Keratinocyte (primary cell): ENCODE results near the gene EEF2. TPM values are rescaled to one million over a fixed set of nuclear protein-coding genes. Genes with fewer than 3 reads are reported as not detected.
A peak's percentile ranks its signal among the peaks of the same experiment; 100 is the strongest.

Experiments used
- DNase-seq: peaks from one replicate; pipeline ENCODE4 v3.0.0-alpha.2; 2011; ENCODE audit warnings: low read depth, missing footprints, low spot score
- FAIRE-seq: peaks from 2 replicates; lab custom pipeline; 2011; peaks lifted over from hg19 to GRCh38; lab: Jason Lieb, UNC
- H2AFZ ChIP-seq: 2 replicates; pipeline ENCODE4 v1.6.0; 2012; ENCODE audit warnings: low read length, control low read depth, inconsistent platforms; ENCODE audit not compliant: control insufficient read depth
- H3K27ac ChIP-seq: 2 replicates; pipeline ENCODE4 v1.5.1; 2011; ENCODE audit warnings: low read length; ENCODE audit not compliant: control insufficient read depth, insufficient read depth
- H3K27me3 ChIP-seq: 3 replicates; pipeline ENCODE4 v1.6.0; 2011; ENCODE audit warnings: low read length; ENCODE audit not compliant: control insufficient read depth, insufficient read depth; ENCODE audit errors: extremely low read depth
- H3K36me3 ChIP-seq, 2 experiments: 2 replicates in 1 of 2; 3 replicates in 1 of 2; pipeline ENCODE4 v1.5.1; 2011; ENCODE audit warnings: low read length in 2 of 2, mild to moderate bottlenecking in 1 of 2; ENCODE audit not compliant: control insufficient read depth in 2 of 2, insufficient read depth in 2 of 2; ENCODE audit errors: extremely low read depth in 1 of 2
- H3K4me1 ChIP-seq: 3 replicates; pipeline ENCODE4 v1.5.1; 2011; ENCODE audit warnings: low read length; ENCODE audit not compliant: control insufficient read depth, insufficient read depth; ENCODE audit errors: extremely low read depth
- H3K4me2 ChIP-seq: 3 replicates; pipeline ENCODE4 v1.6.0; 2011; ENCODE audit warnings: low read depth, low read length; ENCODE audit not compliant: control insufficient read depth, insufficient read depth; ENCODE audit errors: extremely low read depth
- H3K4me3 ChIP-seq, 3 experiments: fragments of 200-600 bp in 1 of 3; sonication (generic) in 1 of 3; 2 replicates in 2 of 3; 3 replicates in 1 of 3; pipeline ENCODE4 v1.5.1; 2011 to 2016; ENCODE audit warnings: low read length in 3 of 3, mild to moderate bottlenecking in 3 of 3, control low read depth in 2 of 3, inconsistent platforms in 1 of 3, low read depth in 1 of 3, mixed read lengths in 1 of 3, mixed run types in 1 of 3, moderate library complexity in 1 of 3; ENCODE audit not compliant: control insufficient read depth in 2 of 3, insufficient read depth in 2 of 3; ENCODE audit errors: extremely low read depth in 1 of 3
- H3K79me2 ChIP-seq: 2 replicates; pipeline ENCODE4 v1.6.0; 2012; ENCODE audit warnings: low read length; ENCODE audit not compliant: control insufficient read depth, insufficient read depth
- H3K9ac ChIP-seq: 3 replicates; pipeline ENCODE4 v1.6.0; 2011; ENCODE audit warnings: low read length; ENCODE audit not compliant: control insufficient read depth, insufficient read depth; ENCODE audit errors: extremely low read depth
- H3K9me1 ChIP-seq: 3 replicates; pipeline ENCODE4 v1.6.0; 2011; ENCODE audit warnings: low read length; ENCODE audit not compliant: control insufficient read depth, insufficient read depth; ENCODE audit errors: extremely low read depth
- H3K9me3 ChIP-seq: 2 replicates; pipeline ENCODE4 v1.5.1; 2012; ENCODE audit warnings: low read depth, low read length; ENCODE audit not compliant: control insufficient read depth
- H4K20me1 ChIP-seq: 3 replicates; pipeline ENCODE4 v1.6.0; 2011; ENCODE audit warnings: low read length; ENCODE audit not compliant: control insufficient read depth, insufficient read depth; ENCODE audit errors: extremely low read depth
- CTCF ChIP-seq, 3 experiments: IDR thresholded peaks in 1 of 3; conservative IDR thresholded peaks in 1 of 3; optimal IDR thresholded peaks in 1 of 3; 2 replicates in 2 of 3; 3 replicates in 1 of 3; pipeline versions ENCODE3 to v1.5.1; 2011; ENCODE audit warnings: low read length in 3 of 3, mild to moderate bottlenecking in 3 of 3, moderate library complexity in 2 of 3, control low read depth in 1 of 3, inconsistent platforms in 1 of 3; ENCODE audit not compliant: insufficient read depth in 2 of 3; ENCODE audit errors: extremely low read depth in 1 of 3
- EZH2 ChIP-seq: IDR thresholded peaks from one replicate; pipeline ENCODE4 v1.6.1; 2012; ENCODE audit warnings: inconsistent platforms, mild to moderate bottlenecking, low read length, moderate library complexity
- dilution Hi-C: fragments of 300-500 bp; cut with MboI; formaldehyde crosslinking; loops from one replicate; pipeline ENCODE4 v1.7.0; 2020; ENCODE audit warnings: low sequenced_read_pairs; ENCODE audit not compliant: extremely low pct_ligation_motif_present
- polyA plus RNA-seq, 5 experiments: library from polyadenylated mRNA; depleted of rRNA in 3 of 5; stranded (reverse) in 3 of 5; stranded (forward) in 1 of 5; unstranded in 1 of 5; fragments of >200 nt; gene quantifications; 1 replicate in 1 of 5; 2 replicates in 3 of 5; 3 replicates in 1 of 5; pipeline versions ENCODE4 v1.2.1 to v1.2.3, GENCODE V29; 2011 to 2012; ENCODE audit warnings: missing spikeins in 2 of 5, low read depth in 1 of 5, low replicate concordance in 1 of 5

The EEF2 gene
- polyA plus RNA-seq, 1 donor (not counting 4 experiments of a cell fraction or from before 2014, with no cell fraction given) = 1,193 TPM

GRCh38 chr19:3979289-3979673 is 6.0 kb downstream of the EEF2 start:
- DNase-seq = peak; percentile 48
- no peaks in the 10 kb centered on the region for H3K27me3 ChIP-seq
- H3K36me3 ChIP-seq = peaks cover 80 to 85% of the 10 kb centered on the region in 2 experiments
- H3K4me1 ChIP-seq = peaks cover 18% of the 10 kb centered on the region
- peaks cover 83% of the 10 kb centered on the region for H3K79me2 ChIP-seq
- H3K27ac ChIP-seq = no peak overlapping the region
- FAIRE-seq = no peak
- H3K9ac ChIP-seq = no peak overlapping the region
- H3K9me1 ChIP-seq = peaks cover 11% of the 10 kb centered on the region
- no peak overlapping the region for H3K4me2 ChIP-seq
- dilution Hi-C loops = no loop called here
- no peak for TF ChIP-seq EZH2
- TF ChIP-seq CTCF (optimal IDR thresholded peaks at IDR 0.05 in 1 of 3, IDR thresholded peaks at IDR 0.05 in 1 of 3, conservative IDR thresholded peaks at IDR 0.05 in 1 of 3; ENCODE audit: extremely low read depth in 1 of 3, insufficient read depth in 2 of 3, low read length in 3 of 3) = no peak
- no peaks in the 10 kb centered on the region for H3K9me3 ChIP-seq
- no peak overlapping the region for H3K4me3 ChIP-seq
- peaks cover 92% of the 10 kb centered on the region for H4K20me1 ChIP-seq
- H2AFZ ChIP-seq = no peak overlapping the region

GRCh38 chr19:3978145-3978544 is 7.1 kb downstream of the EEF2 start:
- peaks cover 9% of the 10 kb centered on the region for H3K4me1 ChIP-seq
- FAIRE-seq = no peak

More at GRCh38 chr19:3978145-3978544, 7.1 kb downstream of the EEF2 start:
- no peak overlapping the region for H3K27ac ChIP-seq
- TF ChIP-seq EZH2 = no peak
- no peak for TF ChIP-seq CTCF (optimal IDR thresholded peaks at IDR 0.05 in 1 of 3, IDR thresholded peaks at IDR 0.05 in 1 of 3, conservative IDR thresholded peaks at IDR 0.05 in 1 of 3; ENCODE audit: extremely low read depth in 1 of 3, insufficient read depth in 2 of 3, low read length in 3 of 3)
- H3K36me3 ChIP-seq = peaks cover 71 to 74% of the 10 kb centered on the region in 2 experiments
- dilution Hi-C loops = no loop called here
- H3K27me3 ChIP-seq = no peaks in the 10 kb centered on the region
- peak; percentile 42 for DNase-seq
- H3K9ac ChIP-seq = no peak overlapping the region
- H3K79me2 ChIP-seq = peaks cover 72% of the 10 kb centered on the region
- no peak overlapping the region for H3K4me2 ChIP-seq
- H4K20me1 ChIP-seq = peaks cover 81% of the 10 kb centered on the region
- peaks cover 11% of the 10 kb centered on the region for H3K9me1 ChIP-seq
- H2AFZ ChIP-seq = no peak overlapping the region
- no peak overlapping the region for H3K4me3 ChIP-seq
- no peaks in the 10 kb centered on the region for H3K9me3 ChIP-seq
